H1 (cell line): Measurements from ENCODE around the gene SPATS1. TPM values are rescaled to one million over a fixed set of nuclear protein-coding genes. Genes with fewer than 3 reads are reported as not detected.

ENCODE experiments used
- CTCF ChIA-PET: fragments of 300-600 bp; sonication (Branson Sonifier 250); formaldehyde crosslinking; loops from one replicate; lab custom pipeline; 2021; ENCODE audit not compliant: partially characterized antibody; lab: Charles Lee
- POLR2A ChIA-PET: fragments of 300-600 bp; sonication (Branson Sonifier 250); formaldehyde crosslinking; loops from one replicate; lab custom pipeline; 2021; ENCODE audit warnings: inconsistent platforms; ENCODE audit not compliant: partially characterized antibody; lab: Charles Lee
- DNase-seq, 2 experiments: peaks; one replicate each; pipeline versions ENCODE4 v3.0.0 to v3.0.0-alpha.2; 2010 to 2022; ENCODE audit warnings: low spot score in 2 of 2, low read depth in 1 of 2, mixed read lengths in 1 of 2
- FAIRE-seq: peaks from 2 replicates; lab custom pipeline; 2011; peaks lifted over from hg19 to GRCh38; lab: Jason Lieb, UNC
- H2AFZ ChIP-seq: 2 replicates; pipeline ENCODE4 v1.8.1; 2012; ENCODE audit warnings: low read length, inconsistent platforms
- H2AK5ac ChIP-seq: 2 replicates; pipeline ENCODE4 v1.6.1; 2013; ENCODE audit warnings: low read depth, low read length
- H2BK120ac ChIP-seq: replicated peaks from 2 replicates; pipeline ENCODE3; 2013; ENCODE audit warnings: low read depth, low read length, inconsistent platforms
- H2BK12ac ChIP-seq: 2 replicates; pipeline ENCODE4 v1.6.1; 2013; ENCODE audit warnings: low read depth, low read length
- H2BK15ac ChIP-seq: 2 replicates; pipeline ENCODE4 v1.6.1; 2013; ENCODE audit warnings: low read length
- H2BK20ac ChIP-seq: 2 replicates; pipeline ENCODE4 v1.6.1; 2013; ENCODE audit warnings: low read length
- H2BK5ac ChIP-seq: 2 replicates; pipeline ENCODE4 v1.6.1; 2013; ENCODE audit warnings: low read depth, low read length
- H3K14ac ChIP-seq: 2 replicates; pipeline ENCODE4 v1.6.1; 2013; ENCODE audit warnings: inconsistent platforms; ENCODE audit not compliant: insufficient read length
- H3K18ac ChIP-seq: 2 replicates; pipeline ENCODE4 v1.6.1; 2013; ENCODE audit warnings: low read length; ENCODE audit errors: extremely low read depth
- H3K23ac ChIP-seq: 2 replicates; pipeline ENCODE4 v1.6.1; 2013; ENCODE audit warnings: inconsistent platforms; ENCODE audit not compliant: insufficient read length
- H3K23me2 ChIP-seq: 2 replicates; pipeline ENCODE4 v1.6.1; 2013; ENCODE audit warnings: low read depth, low read length
- H3K27ac ChIP-seq: 2 replicates; pipeline ENCODE4 v1.6.1; 2011; ENCODE audit warnings: low read depth, low read length, inconsistent platforms
- H3K27me3 ChIP-seq, 4 experiments: replicated peaks in 1 of 4; 1 replicate in 1 of 4; 2 replicates in 3 of 4; pipeline versions ENCODE4 v1.6.1 to v1.8.1; 2011 to 2013; ENCODE audit warnings: low read length in 3 of 4, mild to moderate bottlenecking in 3 of 4, inconsistent platforms in 2 of 4, mixed read lengths in 2 of 4, moderate library complexity in 1 of 4; ENCODE audit not compliant: control insufficient read depth in 3 of 4, insufficient read depth in 3 of 4; ENCODE audit errors: extremely low read depth in 1 of 4
- H3K36me3 ChIP-seq, 4 experiments: 2 replicates each; pipeline versions ENCODE4 v1.6.1 to v1.8.1; 2011 to 2013; ENCODE audit warnings: mild to moderate bottlenecking in 4 of 4, low read length in 3 of 4, moderate library complexity in 2 of 4, control low read depth in 1 of 4, inconsistent platforms in 1 of 4; ENCODE audit not compliant: insufficient read depth in 4 of 4, control insufficient read depth in 2 of 4
- H3K4ac ChIP-seq: replicated peaks from 2 replicates; pipeline ENCODE3; 2013; ENCODE audit warnings: low read length, low read depth, mixed read lengths, inconsistent platforms; ENCODE audit not compliant: insufficient read length
- H3K4me1 ChIP-seq, 4 experiments: replicated peaks in 1 of 4; 1 replicate in 1 of 4; 2 replicates in 3 of 4; pipeline versions ENCODE4 v1.6.1 to v1.8.1; 2011 to 2013; ENCODE audit warnings: low read length in 3 of 4, inconsistent platforms in 2 of 4, mixed read lengths in 1 of 4; ENCODE audit not compliant: insufficient read depth in 4 of 4, control insufficient read depth in 3 of 4
- H3K4me2 ChIP-seq, 2 experiments: 2 replicates each; pipeline versions ENCODE4 v1.6.1 to v1.8.1; 2011 to 2013; ENCODE audit warnings: low read depth in 2 of 2, low read length in 2 of 2, control low read depth in 1 of 2, inconsistent platforms in 1 of 2, mild to moderate bottlenecking in 1 of 2; ENCODE audit not compliant: insufficient read depth in 1 of 2
- H3K4me3 ChIP-seq, 4 experiments: fragments of 200-600, 300-600 bp in 1 of 4; sonication (generic), shearing (Covaris generic), sonication (Bioruptor Twin) in 1 of 4; 2 replicates each; pipeline versions ENCODE4 v1.5.1 to v1.8.1; 2011 to 2016; ENCODE audit warnings: low read length in 4 of 4, low read depth in 3 of 4, control low read depth in 2 of 4, inconsistent platforms in 2 of 4, mild to moderate bottlenecking in 2 of 4, mixed read lengths in 1 of 4, moderate library complexity in 1 of 4; ENCODE audit not compliant: insufficient read depth in 2 of 4; ENCODE audit errors: extremely low read depth in 1 of 4
- H3K56ac ChIP-seq: replicated peaks from 2 replicates; pipeline ENCODE3; 2013; ENCODE audit warnings: low read depth, mild to moderate bottlenecking, mixed read lengths, low read length, inconsistent platforms; ENCODE audit not compliant: insufficient read length
- H3K79me1 ChIP-seq: 2 replicates; pipeline ENCODE4 v1.6.1; 2013; ENCODE audit warnings: low read depth, low read length, control low read depth
- H3K79me2 ChIP-seq, 2 experiments: 2 replicates each; pipeline versions ENCODE4 v1.6.1 to v1.8.1; 2012 to 2013; ENCODE audit warnings: low read length in 2 of 2, mild to moderate bottlenecking in 2 of 2, inconsistent platforms in 1 of 2; ENCODE audit not compliant: insufficient read depth in 2 of 2, control insufficient read depth in 1 of 2
- H3K9ac ChIP-seq, 4 experiments: replicated peaks in 1 of 4; 1 replicate in 1 of 4; 2 replicates in 3 of 4; pipeline versions ENCODE4 v1.6.1 to v1.8.1; 2011 to 2013; ENCODE audit warnings: low read depth in 3 of 4, low read length in 3 of 4, control low read depth in 2 of 4, mild to moderate bottlenecking in 2 of 4, moderate library complexity in 2 of 4, inconsistent platforms in 1 of 4; ENCODE audit errors: extremely low read depth in 1 of 4
- H3K9me3 ChIP-seq, 2 experiments: 2 replicates each; pipeline versions ENCODE4 v1.6.1 to v1.8.1; 2012 to 2013; ENCODE audit warnings: mild to moderate bottlenecking in 2 of 2, moderate library complexity in 2 of 2, control low read depth in 1 of 2, inconsistent platforms in 1 of 2, low read depth in 1 of 2, low read length in 1 of 2, mixed read lengths in 1 of 2; ENCODE audit not compliant: insufficient read depth in 2 of 2
- H4K20me1 ChIP-seq, 2 experiments: replicated peaks in 1 of 2; 2 replicates each; pipeline versions ENCODE3 to v1.8.1; 2011 to 2013; ENCODE audit warnings: inconsistent platforms in 2 of 2, low read length in 2 of 2, mild to moderate bottlenecking in 1 of 2; ENCODE audit not compliant: insufficient read depth in 2 of 2, control insufficient read depth in 1 of 2
- H4K5ac ChIP-seq: 2 replicates; pipeline ENCODE4 v1.6.1; 2013; ENCODE audit warnings: low read length, low read depth, mixed read lengths, inconsistent platforms; ENCODE audit not compliant: insufficient read length
- H4K8ac ChIP-seq: 2 replicates; pipeline ENCODE4 v1.8.0; 2013; ENCODE audit warnings: mild to moderate bottlenecking, moderate library complexity, low read length, inconsistent platforms; ENCODE audit not compliant: insufficient read depth; ENCODE audit errors: extremely low read depth
- H4K91ac ChIP-seq: replicated peaks from 2 replicates; pipeline ENCODE3; 2013; ENCODE audit warnings: low read length, mixed read lengths, inconsistent platforms; ENCODE audit not compliant: insufficient read length
- GTF2F1 ChIP-seq: IDR thresholded peaks from 2 replicates; pipeline ENCODE4 v1.6.1; 2012; ENCODE audit warnings: low read depth, low read length, improper control_type of control experiment, borderline replicate concordance
- PHF8 ChIP-seq: fragments of 200-600 bp; sonication (generic); conservative IDR thresholded peaks from 2 replicates; pipeline ENCODE4 v1.7.1; 2012; ENCODE audit warnings: low read depth, mild to moderate bottlenecking, inconsistent platforms, low read length, moderate library complexity
- USF2 ChIP-seq: IDR thresholded peaks from 2 replicates; pipeline ENCODE4 v1.6.1; 2011; ENCODE audit warnings: low read length, improper control_type of control experiment
- ZNF274 ChIP-seq: IDR thresholded peaks from 2 replicates; pipeline ENCODE4 v1.7.0; 2012; ENCODE audit warnings: low read length, borderline replicate concordance; ENCODE audit errors: extremely low read depth
- WGBS, 2 experiments: shearing (Covaris generic) in 1 of 2; methylation state at CpG; one replicate each; pipeline versions ENCODE4 v1.1.6 to v1.1.7; 2013 to 2015; ENCODE audit warnings: low lambda C conversion rate in 2 of 2, mixed read lengths in 2 of 2, inconsistent platforms in 1 of 2, low coverage in 1 of 2, missing lambda C conversion rate in 1 of 2; ENCODE audit not compliant: insufficient replicate concordance in 2 of 2, insufficient coverage in 1 of 2, insufficient read length in 1 of 2; ENCODE audit errors: extremely low coverage in 1 of 2, missing lambda C conversion rate in 1 of 2; 5-methylcytosine and 5-hydroxymethylcytosine counted together
- polyA plus RNA-seq, 7 experiments: library from polyadenylated mRNA; depleted of rRNA in 3 of 7; stranded (reverse) in 5 of 7; unstranded in 2 of 7; fragments of >200 nt in 5 of 7; fragments of 200-250 nt in 2 of 7; gene quantifications; 1 replicate in 5 of 7; 2 replicates in 1 of 7; 4 replicates in 1 of 7; pipeline versions ENCODE4 v1.2.1 to v1.2.3, GENCODE V29; 2011 to 2013; ENCODE audit warnings: missing spikeins in 2 of 7, mixed read lengths in 2 of 7
- total RNA-seq: library from RNA; stranded (reverse); fragmentation: NEBNext Ultra II Directional; extraction: Animal tissue kit (Norgen Biotek cat#: 25700); gene quantifications from 2 replicates; pipeline ENCODE4 v1.2.1, GENCODE V29; 2021

The SPATS1 gene
- total and polyA plus RNA-seq, 2 of the 8 experiments (the other 6 are each of a cell fraction or from before 2014, with no cell fraction given) = not detected

GRCh38 chr6:44316481-44316880 is 26.0 kb upstream of the SPATS1 start:
- H2BK20ac ChIP-seq = no peak overlapping the region
- H3K14ac ChIP-seq = no peak overlapping the region
- DNase-seq = no peak
- no peak overlapping the region for H3K4ac ChIP-seq
- no peak overlapping the region for H4K5ac ChIP-seq
- ChIA-PET POLR2A (interaction anchor here (0.8 kb wide), 1 partner anchor 45 kb away, joined by 3 read pairs; no protein-coding TSS in a partner anchor), CTCF (interaction anchor here (0.6 kb wide), 1 partner anchor 25 kb away, joined by 3 read pairs; no protein-coding TSS in a partner anchor)
- H3K9ac ChIP-seq = no peak overlapping the region
- H2AK5ac ChIP-seq = no peak overlapping the region
- H2BK12ac ChIP-seq = no peak overlapping the region
- H3K23ac ChIP-seq = no peak overlapping the region
- H3K79me1 ChIP-seq = peaks cover 3% of the 10 kb centered on the region; the same call in 1 of the 2 replicates
- no peak overlapping the region for H3K4me2 ChIP-seq
- no peak overlapping the region for H2BK15ac ChIP-seq
- H2AFZ ChIP-seq = no peak overlapping the region
- FAIRE-seq = no peak
- H3K56ac ChIP-seq = no peak overlapping the region
- H3K9me3 ChIP-seq = no peaks in the 10 kb centered on the region
- H3K79me2 ChIP-seq = peaks cover 0 to 12% of the 10 kb centered on the region in 2 experiments; a peak in 2 of 4 replicates
- no peak overlapping the region for H3K4me3 ChIP-seq
- H2BK5ac ChIP-seq = no peak overlapping the region
- no peaks in the 10 kb centered on the region for H4K20me1 ChIP-seq
- WGBS, 2 experiments = 93% methylated on average over 12 of the region's 12 CpGs; no CpG with 5 or more reads in 1 of the 2 experiments
- H3K23me2 ChIP-seq = peaks cover 4% of the 10 kb centered on the region
- no peak overlapping the region for H4K8ac ChIP-seq
- H3K4me1 ChIP-seq = peaks cover 3 to 6% (median 3%) of the 10 kb centered on the region in 4 experiments
- peaks cover 0 to 2% (median 0%) of the 10 kb centered on the region in 4 experiments; a peak in 1 of 7 replicates for H3K27me3 ChIP-seq
- H3K36me3 ChIP-seq = peaks cover 0 to 5% (median 3%) of the 10 kb centered on the region in 4 experiments; a peak in 4 of 8 replicates
- H4K91ac ChIP-seq = no peak overlapping the region
- no peak overlapping the region for H3K18ac ChIP-seq
- no peak overlapping the region for H3K27ac ChIP-seq
- no peak overlapping the region for H2BK120ac ChIP-seq
- TF ChIP-seq ZNF274 = no peak
- no peak for TF ChIP-seq PHF8
- TF ChIP-seq USF2 = no peak
- TF ChIP-seq GTF2F1 = no peak
